MM.1S (cell line): ENCODE measurements around the gene SMC5.

ENCODE experiments used
- CTCF ChIP-seq: fragments of 300-600 bp; sonication (generic); IDR thresholded peaks from 2 replicates; pipeline ENCODE4 v1.5.1; 2016; ENCODE audit warnings: antibody characterized with exemption, low read length, mixed read lengths
- EZH2 ChIP-seq: fragments of 300-600 bp; sonication (generic); optimal IDR thresholded peaks from 2 replicates; pipeline ENCODE3; 2017; ENCODE audit warnings: low read depth, mild to moderate bottlenecking, antibody characterized with exemption, low read length, mixed read lengths
- EZH2phosphoT487 ChIP-seq: fragments of 300-600 bp; sonication (generic); IDR thresholded peaks from 2 replicates; pipeline ENCODE4 v1.6.1; 2018; ENCODE audit warnings: antibody characterized with exemption, low read length

GRCh38 chr9:70392850-70393249, 134.1 kb downstream of the SMC5 start:
- TF ChIP-seq EZH2phosphoT487 (no peak), EZH2 (no peak), CTCF (no peak)
